GM19452 (cell line): ENCODE results near the gene ELF5.

Experiments
- ATAC-seq: cut with Tn5 transposase; IDR thresholded peaks from one replicate; pipeline ENCODE4 v1.9.1; 2021; ENCODE audit not compliant: unreplicated experiment

Gene ELF5

GRCh38 chr11:34513682-34514449, at the start of gene ELF5:
TSS of gene ELF5 (minus strand) at chr11:34513794. CDS start at chr11:34505749, 8,045 bp downstream.
- no peak for ATAC-seq

GRCh38 chr11:34562976-34563375, 49.4 kb upstream of the ELF5 start:
- ATAC-seq: no peak

GRCh38 chr11:34560511-34560910, 46.9 kb upstream of the ELF5 start:
- no peak for ATAC-seq

- ATAC-seq: no peak
Measured at GRCh38 chr11:34558673-34559072, 45.1 kb upstream of the ELF5 start.

- no peak for ATAC-seq
Measured at GRCh38 chr11:34558211-34558610, 44.6 kb upstream of the ELF5 start.

GRCh38 chr11:34552270-34552669, 38.7 kb upstream of the ELF5 start:
- no peak for ATAC-seq

GRCh38 chr11:34549271-34549670, 35.7 kb upstream of the ELF5 start:
- ATAC-seq: no peak

GRCh38 chr11:34548278-34548677, 34.7 kb upstream of the ELF5 start:
- ATAC-seq: no peak

- ATAC-seq: no peak
Measured at GRCh38 chr11:34546511-34547209, 33.1 kb upstream of the ELF5 start.

GRCh38 chr11:34542089-34542488, 28.5 kb upstream of the ELF5 start:
- ATAC-seq: no peak

- no peak for ATAC-seq
Measured at GRCh38 chr11:34540870-34541269, 27.3 kb upstream of the ELF5 start.

- no peak for ATAC-seq
Measured at GRCh38 chr11:34537636-34538035, 24.0 kb upstream of the ELF5 start.

GRCh38 chr11:34536056-34536455, 22.5 kb upstream of the ELF5 start:
- no peak for ATAC-seq

- no peak for ATAC-seq
Measured at GRCh38 chr11:34534826-34535225, 21.2 kb upstream of the ELF5 start.

- ATAC-seq: no peak
Measured at GRCh38 chr11:34531663-34532062, 18.1 kb upstream of the ELF5 start.

- no peak for ATAC-seq
Measured at GRCh38 chr11:34530545-34531234, 17.1 kb upstream of the ELF5 start.

- no peak for ATAC-seq
Measured at GRCh38 chr11:34529643-34530042, 16.0 kb upstream of the ELF5 start.

- no peak for ATAC-seq
Measured at GRCh38 chr11:34528072-34528471, 14.5 kb upstream of the ELF5 start.

- ATAC-seq: no peak
Measured at GRCh38 chr11:34525888-34526657, 12.5 kb upstream of the ELF5 start.

- no peak for ATAC-seq
Measured at GRCh38 chr11:34525098-34525497, 11.5 kb upstream of the ELF5 start.

- ATAC-seq: no peak
Measured at GRCh38 chr11:34524696-34525095, 11.1 kb upstream of the ELF5 start.
